ENCODE results near the gene ACTR8. TPM values are rescaled to one million over a fixed set of nuclear protein-coding genes. Genes with fewer than 3 reads are reported as not detected.

ACTR8 gene
- total RNA-seq, 1 donor from 2014 or later, result 40.8 TPM

GRCh38 chr3:53823956-53824657 lies 57.8 kb downstream of the ACTR8 start:
- Mint-ChIP-seq H3K4me3 (no peak overlapping the region), H3K9me3 (no peaks in the 10 kb centered on the region), H3K27ac (no peak overlapping the region), H3K27me3 (ENCODE audit: insufficient read depth, low read depth) (peaks cover 2% of the 10 kb centered on the region), H3K4me1 (peaks cover 13% of the 10 kb centered on the region), H3K36me3 (no peaks in the 10 kb centered on the region)
- no peak overlapping the region for H3K27ac ChIP-seq
- no peak for TF ChIP-seq EZH2phosphoT487 (IDR thresholded peaks at IDR 0.05)
- TF ChIP-seq EZH2 (IDR thresholded peaks at IDR 0.05), result no peak
- no peak for TF ChIP-seq CTCF (IDR thresholded peaks at IDR 0.05)
- H3K4me2 ChIP-seq, result no peak overlapping the region
- no peak for DNase-seq (ENCODE audit: low spot score)
- H4K20me1 ChIP-seq (ENCODE audit: low read depth), result peaks cover 4% of the 10 kb centered on the region
- H3K4me3 ChIP-seq, result no peak overlapping the region
- no peaks in the 10 kb centered on the region for H3K4me1 ChIP-seq
- H3K36me3 ChIP-seq, result no peaks in the 10 kb centered on the region
- H3K79me2 ChIP-seq (ENCODE audit: low read depth), result no peaks in the 10 kb centered on the region
- H3K9ac ChIP-seq, result no peak overlapping the region
- H3K9me3 ChIP-seq (ENCODE audit: low read depth), result no peaks in the 10 kb centered on the region
- no peaks in the 10 kb centered on the region for H3K27me3 ChIP-seq
- no peak overlapping the region for H2AFZ ChIP-seq (replicated peaks)
- no peaks in the 10 kb centered on the region for H3F3A ChIP-seq (ENCODE audit: low read depth)

- DNase-seq (ENCODE audit: low spot score), result no peak
- Histone ChIP-seq H3K9ac (no peak overlapping the region), H4K20me1 (ENCODE audit: low read depth) (no peaks in the 10 kb centered on the region), H3K79me2 (ENCODE audit: low read depth) (no peaks in the 10 kb centered on the region), H3K4me1 (no peaks in the 10 kb centered on the region), H2AFZ (replicated peaks) (no peak overlapping the region), H3F3A (ENCODE audit: low read depth) (no peaks in the 10 kb centered on the region), H3K4me2 (no peak overlapping the region), H3K4me3 (no peak overlapping the region), H3K36me3 (no peaks in the 10 kb centered on the region), H3K27me3 (no peaks in the 10 kb centered on the region), H3K27ac (no peak overlapping the region), H3K9me3 (ENCODE audit: low read depth) (no peaks in the 10 kb centered on the region)
- H3K9me3 Mint-ChIP-seq, result no peaks in the 10 kb centered on the region
- TF ChIP-seq EZH2phosphoT487 (IDR thresholded peaks at IDR 0.05), result no peak
- peak; percentile 5 for TF ChIP-seq CTCF (IDR thresholded peaks at IDR 0.05)
- H3K4me3 Mint-ChIP-seq, result no peak overlapping the region
- no peak overlapping the region for H3K27ac Mint-ChIP-seq
- H3K27me3 Mint-ChIP-seq (ENCODE audit: insufficient read depth, low read depth), result no peaks in the 10 kb centered on the region
- H3K4me1 Mint-ChIP-seq, result peaks cover 13% of the 10 kb centered on the region
- H3K36me3 Mint-ChIP-seq, result no peaks in the 10 kb centered on the region
Measured at GRCh38 chr3:53823026-53823955, 58.7 kb downstream of the ACTR8 start.

GRCh38 chr3:53822331-53822741 lies 59.6 kb downstream of the ACTR8 start:
- H3K4me2 ChIP-seq, result no peak overlapping the region
- H3K4me3 ChIP-seq, result no peak overlapping the region
- H4K20me1 ChIP-seq (ENCODE audit: low read depth), result no peaks in the 10 kb centered on the region
- no peak overlapping the region for H2AFZ ChIP-seq (replicated peaks)
- H3K27ac ChIP-seq, result no peak overlapping the region
- Mint-ChIP-seq H3K9me3 (no peaks in the 10 kb centered on the region), H3K27ac (no peak overlapping the region), H3K27me3 (ENCODE audit: insufficient read depth, low read depth) (no peaks in the 10 kb centered on the region), H3K4me3 (no peak overlapping the region), H3K4me1 (peaks cover 13% of the 10 kb centered on the region), H3K36me3 (no peaks in the 10 kb centered on the region)
- no peaks in the 10 kb centered on the region for H3K9me3 ChIP-seq (ENCODE audit: low read depth)
- no peak overlapping the region for H3K9ac ChIP-seq
- H3K27me3 ChIP-seq, result no peaks in the 10 kb centered on the region
- H3K36me3 ChIP-seq, result no peaks in the 10 kb centered on the region
- TF ChIP-seq CTCF (IDR thresholded peaks at IDR 0.05) (no peak), EZH2phosphoT487 (IDR thresholded peaks at IDR 0.05) (no peak), EZH2 (IDR thresholded peaks at IDR 0.05) (no peak)
- H3K79me2 ChIP-seq (ENCODE audit: low read depth), result no peaks in the 10 kb centered on the region
- no peaks in the 10 kb centered on the region for H3K4me1 ChIP-seq
- H3F3A ChIP-seq (ENCODE audit: low read depth), result no peaks in the 10 kb centered on the region
- DNase-seq (ENCODE audit: low spot score), result no peak
